HG03103 (cell line): ENCODE measurements around the gene MTOR.
"Not testable (repeated sequence)": the region's sequence is repeated elsewhere in the genome, so short reads cannot be mapped to it uniquely, and the experiment has no call there.

Experiments
- ATAC-seq: cut with Tn5 transposase; IDR thresholded peaks from one replicate; pipeline ENCODE4 v1.9.1; 2021; ENCODE audit warnings: low read depth; ENCODE audit not compliant: unreplicated experiment

Gene MTOR

GRCh38 chr1:11187931-11188330, 74.4 kb downstream of the MTOR start:
- no peak for ATAC-seq

DNA sequence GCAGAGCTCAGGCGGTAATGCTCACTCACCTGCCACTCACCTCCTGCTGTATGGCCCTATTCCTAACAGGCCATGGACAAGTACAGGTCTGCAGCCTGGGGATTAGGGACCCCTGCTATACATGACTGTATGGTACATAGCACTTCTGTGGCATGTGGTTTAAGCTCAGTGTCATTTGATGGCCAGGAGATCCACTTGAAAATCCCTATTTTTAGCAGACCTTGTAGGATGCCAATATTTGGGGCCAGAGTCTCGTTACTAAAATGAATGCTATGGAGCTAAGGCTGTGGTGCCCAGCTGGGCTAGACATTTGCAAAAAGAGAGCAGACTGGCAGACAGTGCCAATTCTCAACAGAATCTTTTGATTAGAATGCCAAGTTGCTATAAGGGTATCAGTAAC, 74.9 kb downstream of the MTOR start:
- no peak for ATAC-seq

DNA sequence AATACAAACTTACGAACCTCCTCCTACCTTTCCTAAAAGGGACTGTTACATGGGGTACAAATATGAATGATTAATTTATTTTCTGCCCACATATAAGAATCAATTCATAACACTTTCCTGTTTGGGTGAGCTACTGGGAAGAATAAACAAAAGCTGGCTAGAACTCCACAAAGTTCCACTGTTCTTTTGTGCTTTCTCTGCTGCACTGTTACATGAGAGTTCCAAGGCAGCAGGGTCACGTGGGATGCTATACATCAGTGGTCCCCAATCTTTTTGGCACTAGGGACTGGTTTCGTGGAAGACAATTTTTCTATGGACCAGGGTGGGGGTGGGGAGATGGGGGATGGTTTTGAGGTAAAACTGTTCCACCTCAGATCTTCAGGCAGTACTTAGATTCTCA, 75.4 kb downstream of the MTOR start:
- no peak for ATAC-seq

DNA sequence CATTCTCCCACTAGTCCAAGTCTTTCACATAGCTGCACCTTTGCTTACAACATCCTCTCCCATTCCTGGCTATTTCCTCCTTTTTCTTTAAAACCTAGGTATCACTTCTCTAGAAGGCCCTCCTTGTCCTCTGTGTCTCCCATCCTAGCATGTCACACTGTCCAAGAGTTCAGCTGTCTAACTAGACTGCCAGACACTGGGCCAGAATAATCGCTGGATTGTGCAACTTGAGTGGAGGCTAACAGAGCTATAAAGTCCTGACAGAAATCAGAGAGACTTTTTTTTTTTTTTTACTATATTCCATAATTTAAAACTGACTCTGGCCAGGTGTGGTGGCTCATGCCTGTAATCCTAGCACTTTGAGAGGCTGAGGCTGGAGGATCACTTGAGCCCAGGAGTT, 77.4 kb downstream of the MTOR start:
- ATAC-seq = no peak

- no peak for ATAC-seq
Observed at GRCh38 chr1:11182884-11183283, 79.5 kb downstream of the MTOR start.

DNA sequence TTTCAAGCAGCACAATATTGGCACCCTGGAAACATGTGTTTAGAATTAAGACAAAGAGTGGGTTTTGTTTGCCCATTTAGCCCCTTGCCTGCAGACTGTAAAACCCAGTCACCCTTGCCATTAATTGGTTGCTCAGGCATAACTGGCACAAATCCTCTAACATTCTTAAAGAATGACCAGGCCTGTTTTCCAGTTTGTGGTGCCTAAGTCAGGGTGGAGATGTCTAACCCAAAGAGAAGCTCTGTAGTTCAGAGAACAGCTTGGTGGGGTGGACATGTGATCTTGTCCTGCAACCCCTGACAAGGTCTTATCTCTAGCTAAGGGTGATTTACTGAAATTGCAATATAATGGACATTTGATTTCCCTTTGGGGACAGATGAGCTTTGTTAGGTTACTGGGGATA, 82.0 kb downstream of the MTOR start:
- no peak for ATAC-seq

- ATAC-seq = not testable (repeated sequence)
Observed at GRCh38 chr1:11179749-11180148, 82.6 kb downstream of the MTOR start.

GRCh38 chr1:11179125-11179524, 83.2 kb downstream of the MTOR start:
- ATAC-seq = no peak

GRCh38 chr1:11178021-11179015, 84.0 kb downstream of the MTOR start:
- ATAC-seq = no peak

DNA sequence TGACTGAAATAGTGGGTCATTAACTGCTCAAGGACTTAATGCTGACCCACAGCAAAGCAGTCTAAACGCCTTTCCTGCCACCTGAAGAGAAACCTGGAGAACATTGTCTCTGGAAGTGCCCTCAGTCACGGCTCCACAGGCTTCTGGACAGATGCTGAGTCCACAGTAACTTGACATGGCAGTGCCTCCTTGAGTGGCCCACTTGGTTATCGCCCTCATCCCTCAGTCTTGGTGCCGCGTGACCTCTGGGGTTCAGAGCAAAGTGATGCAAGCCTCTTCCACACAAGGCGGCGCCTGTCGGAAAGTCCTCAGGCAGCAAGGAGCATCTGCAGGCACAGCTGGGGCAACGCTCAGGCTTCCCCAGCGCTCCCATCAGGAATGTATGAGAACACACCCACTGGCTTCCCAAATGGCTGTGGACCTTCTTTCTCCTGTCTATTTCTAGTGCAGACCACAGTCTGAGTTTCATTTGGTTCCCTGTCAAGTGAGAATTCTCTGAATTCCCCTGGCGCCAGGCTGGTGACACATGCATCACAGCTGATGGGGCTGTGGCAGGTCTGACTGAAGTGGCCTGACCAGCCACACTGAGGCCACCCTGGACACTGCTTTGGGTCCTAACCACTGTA, 86.2 kb downstream of the MTOR start:
- no peak for ATAC-seq

GRCh38 chr1:11175461-11175860, 86.9 kb downstream of the MTOR start:
- no peak for ATAC-seq

DNA sequence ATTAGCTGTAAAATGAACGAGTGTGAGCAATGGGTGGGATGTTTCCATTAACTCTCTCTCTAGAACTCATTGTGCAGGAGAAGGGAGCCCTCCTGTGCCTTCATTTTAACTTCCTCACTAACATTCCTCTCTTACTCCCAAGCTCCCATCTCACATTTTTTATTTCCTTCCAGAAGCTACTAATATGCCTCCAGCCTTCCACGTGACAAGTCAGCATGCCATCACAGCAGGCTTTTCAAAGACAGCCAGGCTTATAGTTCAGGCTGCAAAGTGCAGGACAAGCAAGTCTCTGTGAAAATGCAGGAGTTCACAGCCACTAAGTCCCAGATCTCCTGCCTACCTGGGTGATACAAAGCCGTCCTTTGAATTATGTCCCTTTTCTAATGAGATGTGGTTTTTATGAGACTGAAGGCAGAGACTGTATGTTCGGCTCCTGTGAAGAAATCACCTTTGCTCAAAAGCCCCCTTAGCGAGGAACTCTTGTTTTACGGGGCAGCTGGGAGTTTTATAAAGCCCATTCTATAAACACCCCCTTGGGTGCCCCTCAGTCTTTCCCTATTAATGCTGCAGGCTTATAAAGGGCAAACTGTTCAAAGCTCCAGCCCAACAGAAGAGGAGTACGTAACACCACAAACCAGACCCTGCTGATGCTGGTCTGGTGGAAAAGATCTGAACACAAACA, 87.9 kb downstream of the MTOR start:
- ATAC-seq = no peak

- ATAC-seq = no peak
Observed at GRCh38 chr1:11170102-11170501, 92.2 kb downstream of the MTOR start.

GRCh38 chr1:11169202-11169601, 93.1 kb downstream of the MTOR start:
- no peak for ATAC-seq

DNA sequence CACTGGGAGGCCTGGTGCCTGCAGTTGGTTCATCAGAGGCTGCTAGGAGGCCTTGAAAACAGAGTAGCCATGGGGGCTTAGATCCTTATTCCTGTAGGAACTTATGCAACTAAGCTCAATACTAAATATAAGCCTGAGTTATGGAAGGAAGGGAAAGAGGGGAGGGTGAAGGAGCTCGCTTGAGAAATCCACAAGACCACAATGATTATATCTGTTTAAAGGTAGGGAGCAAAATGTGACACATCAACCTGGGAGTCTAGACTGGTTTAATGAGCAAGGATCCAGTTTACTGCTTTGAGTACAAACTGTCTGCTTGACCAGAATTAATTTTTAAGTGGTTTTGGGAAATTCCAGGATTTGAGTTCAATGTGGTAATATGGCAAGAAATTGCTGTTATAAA, 93.6 kb downstream of the MTOR start:
- ATAC-seq = no peak

DNA sequence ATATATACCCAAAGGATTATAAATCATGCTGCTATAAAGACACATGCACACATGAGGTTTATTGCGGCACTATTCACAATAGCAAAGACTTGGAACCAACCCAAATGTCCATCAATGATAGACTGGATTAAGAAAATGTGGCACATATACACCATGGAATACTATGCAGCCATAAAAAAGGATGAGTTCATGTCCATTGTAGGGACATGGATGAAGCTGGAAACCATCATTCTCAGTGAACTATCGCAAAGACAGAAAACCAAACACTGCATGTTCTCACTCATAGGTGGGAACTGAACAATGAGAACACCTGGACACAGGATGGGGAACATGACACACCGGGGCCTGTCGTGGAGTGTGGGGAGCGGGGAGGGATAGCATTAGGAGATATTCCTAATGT, 95.6 kb downstream of the MTOR start:
- not testable (repeated sequence) for ATAC-seq

DNA sequence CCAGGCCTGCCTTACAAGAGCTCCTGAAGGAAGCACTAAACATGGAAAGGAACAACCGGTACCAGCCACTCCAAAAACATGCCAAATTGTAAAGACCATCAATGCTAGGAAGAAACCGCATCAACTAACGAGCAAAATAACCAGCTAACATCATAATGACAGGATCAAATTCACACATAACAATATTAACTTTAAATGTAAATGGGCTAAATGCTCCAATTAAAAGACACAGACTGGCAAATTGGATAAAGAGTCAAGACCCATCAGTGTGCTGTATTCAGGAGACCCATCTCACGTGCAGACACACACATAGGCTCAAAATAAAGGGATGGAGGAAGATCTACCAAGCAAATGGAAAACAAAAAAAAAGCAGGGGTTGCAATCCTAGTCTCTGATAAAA, 99.6 kb downstream of the MTOR start:
- ATAC-seq = not testable (repeated sequence)

GRCh38 chr1:11158720-11159321, 103.5 kb downstream of the MTOR start:
- no peak for ATAC-seq

GRCh38 chr1:11158291-11158690, 104.1 kb downstream of the MTOR start:
- no peak for ATAC-seq

DNA sequence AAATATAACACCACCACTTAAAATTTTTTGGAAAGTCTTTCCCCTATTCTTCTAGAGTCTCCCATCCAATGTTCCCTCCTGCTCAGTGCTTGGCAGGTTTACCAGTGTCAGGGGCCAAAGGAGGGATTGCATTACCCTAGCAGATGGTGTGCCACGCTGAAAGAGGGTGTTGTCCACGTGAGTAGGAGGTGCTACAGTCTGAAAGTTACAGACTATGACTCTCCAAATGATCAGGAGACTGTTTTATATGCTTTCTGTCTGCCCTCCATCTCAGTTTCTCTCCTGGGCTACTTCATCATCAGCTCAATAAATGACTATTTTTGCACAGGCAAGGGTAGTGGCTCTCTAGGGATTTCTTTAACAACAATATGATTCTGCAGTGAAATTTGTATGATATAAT, 104.5 kb downstream of the MTOR start:
- no peak for ATAC-seq

GRCh38 chr1:11157394-11157793, 105.0 kb downstream of the MTOR start:
- ATAC-seq = no peak
